HCT116 (cell line): ENCODE results near the gene TLX3. TPM values are rescaled to one million over a fixed set of nuclear protein-coding genes. Genes with fewer than 3 reads are reported as not detected.

ENCODE experiments used
- ATAC-seq: fragments of 200-7000 bp; cut with Tn5 transposase; 2 replicates; pipeline ENCODE4 v1.9.1; 2020; ENCODE audit warnings: mild to moderate bottlenecking, moderate library complexity
- BruUV-seq: library from RNA; stranded (reverse); fragments of 400-500 nt; replicated peaks from 2 replicates; lab custom pipeline; 2021; lab: Mats Ljungman, UMichigan
- CTCF ChIA-PET: fragments of 300-600 bp; sonication (Branson Sonifier 250); formaldehyde crosslinking; loops from one replicate; lab custom pipeline; 2021; ENCODE audit warnings: antibody characterized with exemption; lab: Charles Lee
- POLR2A ChIA-PET: fragments of 300-600, 350-600 bp; sonication (Branson Sonifier 250); formaldehyde crosslinking; loops from one replicate; lab custom pipeline; 2021; ENCODE audit warnings: antibody characterized with exemption; lab: Charles Lee
- RAD21 ChIA-PET, 2 experiments: fragments of 300-600 bp; sonication (Branson Sonifier 250); formaldehyde crosslinking; loops; one replicate each; lab custom pipeline; 2023; ENCODE audit warnings: low total read pairs in 2 of 2; ENCODE audit not compliant: uncharacterized antibody in 2 of 2, unreplicated experiment in 2 of 2, low non-redundant PET in 1 of 2; lab: Charles Lee
- DNase-seq: peaks from one replicate; pipeline ENCODE4 v3.0.0-alpha.2; 2010; ENCODE audit warnings: low read depth, low spot score
- H2AFZ ChIP-seq: fragments of 200-600 bp; shearing (Covaris generic), sonication (generic); 2 replicates; pipeline ENCODE4 v1.6.1; 2017; ENCODE audit warnings: low read depth, mixed run types, mixed read lengths, antibody characterized with exemption, low read length; ENCODE audit not compliant: poor library complexity, severe bottlenecking
- H3K27ac ChIP-seq: 2 replicates; pipeline ENCODE4 v1.5.1; 2012; ENCODE audit warnings: low read depth, low read length
- H3K27me3 ChIP-seq: fragments of 200-600 bp; sonication (generic); 2 replicates; pipeline ENCODE4 v1.6.1; 2016; ENCODE audit warnings: mixed run types, low read length, mixed read lengths; ENCODE audit not compliant: insufficient read depth
- H3K36me3 ChIP-seq, 2 experiments: fragments of 200-500 bp in 1 of 2; fragments of 200-600 bp in 1 of 2; sonication (Bioruptor generic) in 1 of 2; sonication (generic) in 1 of 2; 2 replicates each; pipeline versions ENCODE4 v1.5.1 to v1.6.1; 2014 to 2016; ENCODE audit warnings: low read length in 2 of 2, inconsistent platforms in 1 of 2, mixed read lengths in 1 of 2, mixed run types in 1 of 2; ENCODE audit not compliant: insufficient read depth in 2 of 2, control insufficient read depth in 1 of 2
- H3K4me1 ChIP-seq, 2 experiments: fragments of 200-600 bp in 1 of 2; sonication (generic) in 1 of 2; 2 replicates each; pipeline versions ENCODE4 v1.5.1 to v1.6.1; 2012 to 2017; ENCODE audit warnings: low read length in 2 of 2, inconsistent platforms in 1 of 2, mild to moderate bottlenecking in 1 of 2, mixed read lengths in 1 of 2, mixed run types in 1 of 2, moderate library complexity in 1 of 2; ENCODE audit not compliant: insufficient read depth in 2 of 2, control insufficient read depth in 1 of 2
- H3K4me2 ChIP-seq: fragments of 200-600 bp; sonication (generic); 2 replicates; pipeline ENCODE4 v1.6.1; 2017; ENCODE audit warnings: mixed run types, low read length, mixed read lengths
- H3K4me3 ChIP-seq, 2 experiments: fragments of 200-600 bp in 1 of 2; sonication (generic) in 1 of 2; replicated peaks in 1 of 2; 2 replicates each; pipeline ENCODE4 v1.5.1; 2011 to 2016; ENCODE audit warnings: low read length in 2 of 2, control low read depth in 1 of 2, low read depth in 1 of 2, mild to moderate bottlenecking in 1 of 2, mixed read lengths in 1 of 2, mixed run types in 1 of 2
- H3K79me2 ChIP-seq: fragments of 200-600 bp; sonication (generic); 2 replicates; pipeline ENCODE4 v1.6.1; 2017; ENCODE audit warnings: mild to moderate bottlenecking, mixed run types, low read length, moderate library complexity, mixed read lengths; ENCODE audit not compliant: insufficient read depth
- H3K9ac ChIP-seq: fragments of 200-600 bp; sonication (generic); 2 replicates; pipeline ENCODE4 v1.6.1; 2016; ENCODE audit warnings: low read length, mixed read lengths
- H3K9me2 ChIP-seq: fragments of 200-600 bp; sonication (generic), shearing (Covaris generic); 2 replicates; pipeline ENCODE4 v1.6.1; 2017; ENCODE audit warnings: mixed run types, mild to moderate bottlenecking, moderate library complexity; ENCODE audit not compliant: insufficient read depth
- H3K9me3 ChIP-seq, 2 experiments: fragments of 200-500 bp in 1 of 2; fragments of 200-600 bp in 1 of 2; sonication (Bioruptor generic) in 1 of 2; sonication (generic) in 1 of 2; 2 replicates each; pipeline ENCODE4 v1.6.1; 2014 to 2017; ENCODE audit warnings: low read length in 2 of 2, mixed read lengths in 2 of 2, inconsistent platforms in 1 of 2, low read depth in 1 of 2, mild to moderate bottlenecking in 1 of 2, mixed run types in 1 of 2, moderate library complexity in 1 of 2; ENCODE audit not compliant: control insufficient read depth in 1 of 2, insufficient read depth in 1 of 2
- H4K20me1 ChIP-seq: fragments of 200-600 bp; sonication (generic), shearing (Covaris generic); 2 replicates; pipeline ENCODE4 v1.6.1; 2017; ENCODE audit warnings: mixed run types, mild to moderate bottlenecking, moderate library complexity; ENCODE audit not compliant: insufficient read depth
- EGR1 ChIP-seq: IDR thresholded peaks from 2 replicates; pipeline ENCODE4 v1.6.1; 2012; ENCODE audit warnings: low read depth
- EZH2 ChIP-seq: fragments of 200-600 bp; sonication (generic); IDR thresholded peaks from 2 replicates; pipeline ENCODE4 v1.6.1; 2017; ENCODE audit warnings: antibody characterized with exemption, mixed run types
- EZH2phosphoT487 ChIP-seq: fragments of 200-600 bp; IDR thresholded peaks from 2 replicates; pipeline ENCODE4 v1.6.1; 2018; ENCODE audit warnings: antibody characterized with exemption, borderline replicate concordance
- FOSL1 ChIP-seq: IDR thresholded peaks from 2 replicates; pipeline ENCODE4 v1.6.1; 2012; ENCODE audit warnings: low read depth
- POLR2A ChIP-seq: IDR thresholded peaks from 2 replicates; pipeline ENCODE4 v1.7.0; 2011; ENCODE audit warnings: borderline replicate concordance; ENCODE audit not compliant: insufficient read depth, insufficient read length; ENCODE audit errors: extremely low read depth
- POLR2AphosphoS5 ChIP-seq: IDR thresholded peaks from 2 replicates; pipeline ENCODE4 v1.6.1; 2011; ENCODE audit warnings: mild to moderate bottlenecking, low read depth, low read length, moderate library complexity
- RAD21 ChIP-seq: IDR thresholded peaks from 2 replicates; pipeline ENCODE4 v1.6.1; 2012; ENCODE audit warnings: low read depth, mild to moderate bottlenecking
- SP1 ChIP-seq: IDR thresholded peaks from 2 replicates; pipeline ENCODE4 v1.6.1; 2012; ENCODE audit warnings: low read depth
- SRF ChIP-seq: IDR thresholded peaks from 2 replicates; pipeline ENCODE4 v1.6.1; 2012; ENCODE audit warnings: low read depth
- TCF7L2 ChIP-seq: IDR thresholded peaks from 2 replicates; pipeline ENCODE4 v1.7.0; 2011; ENCODE audit warnings: borderline replicate concordance, inconsistent platforms; ENCODE audit not compliant: insufficient read depth, insufficient read length; ENCODE audit errors: extremely low read depth
- YY1 ChIP-seq: IDR thresholded peaks from 2 replicates; pipeline ENCODE4 v1.6.1; 2011; ENCODE audit warnings: low read length, low read depth, moderate library complexity, mild to moderate bottlenecking; ENCODE audit not compliant: insufficient replicate concordance; ENCODE audit errors: extremely low read depth
- ZBTB33 ChIP-seq: IDR thresholded peaks from 2 replicates; pipeline ENCODE4 v1.6.1; 2011; ENCODE audit warnings: mild to moderate bottlenecking, low read length, moderate library complexity; ENCODE audit not compliant: insufficient replicate concordance; ENCODE audit errors: extremely low read depth
- ZFX ChIP-seq: fragments of 450-650 bp; IDR thresholded peaks from 2 replicates; pipeline ENCODE4 v1.6.1; 2017
- ZNF274 ChIP-seq: fragments of 200-500 bp; sonication (Bioruptor generic); IDR thresholded peaks from 2 replicates; pipeline ENCODE4 v1.6.1; 2014; ENCODE audit warnings: mild to moderate bottlenecking, low read depth, low read length, inconsistent platforms
- intact Hi-C: fragments of 100-400 bp; cut with micrococcal nuclease; formaldehyde crosslinking; loops from 2 replicates; pipeline ENCODE4 v1.10.0; 2022
- total RNA-seq: library from RNA; stranded (reverse); gene quantifications from one replicate; pipeline ENCODE4 v1.2.1, GENCODE V29; 2021; ENCODE audit not compliant: unreplicated experiment
- TF ChIP-seq, protein P1 (sequence below): IDR thresholded peaks from 2 replicates; pipeline ENCODE4 v1.6.1; 2012; ENCODE audit warnings: low read depth
- TF ChIP-seq, protein P2 (sequence below): IDR thresholded peaks from 2 replicates; pipeline ENCODE4 v1.6.1; 2012

The TLX3 gene
- total RNA-seq, 1 experiment from 2014 or later: 4.6 TPM

DNA sequence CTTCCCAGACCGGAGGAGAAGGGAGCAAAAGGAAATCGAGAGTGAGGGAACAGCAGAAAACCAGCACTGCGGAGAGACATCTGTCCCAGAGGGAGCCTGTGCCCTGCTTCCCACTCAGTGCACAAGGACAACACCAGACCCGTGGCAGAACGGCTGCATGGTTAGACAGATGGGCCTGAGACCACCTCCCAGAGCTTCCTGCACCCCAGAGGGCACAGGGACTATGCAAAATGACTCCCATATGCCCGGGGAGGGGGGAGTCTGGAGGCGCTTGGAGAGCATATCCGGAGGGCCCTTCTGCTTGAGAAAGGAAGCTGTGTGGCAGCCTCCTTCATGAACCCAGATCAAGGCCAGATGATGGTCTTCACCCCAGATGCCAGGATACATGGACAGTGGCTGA lies 26.6 kb downstream of the TLX3 start:
- H3K4me2 ChIP-seq: no peak overlapping the region
- H3K4me1 ChIP-seq: peaks cover 0 to 14% of the 10 kb centered on the region in 2 experiments; a peak in 2 of 4 replicates
- H3K9ac ChIP-seq: no peak overlapping the region
- H3K9me3 ChIP-seq: no peaks in the 10 kb centered on the region
- no peaks in the 10 kb centered on the region for H3K79me2 ChIP-seq
- no peak overlapping the region for H3K27ac ChIP-seq
- TF ChIP-seq SP1 (no peak), TCF7L2 (no peak), ZNF274 (no peak), EZH2 (no peak), POLR2AphosphoS5 (no peak), EZH2phosphoT487 (no peak), EGR1 (no peak), FOSL1 (no peak), RAD21 (no peak), ZFX (no peak), SRF (no peak), YY1 (no peak), POLR2A (no peak), ZBTB33 (no peak)
- TF ChIP-seq, protein P1, sequence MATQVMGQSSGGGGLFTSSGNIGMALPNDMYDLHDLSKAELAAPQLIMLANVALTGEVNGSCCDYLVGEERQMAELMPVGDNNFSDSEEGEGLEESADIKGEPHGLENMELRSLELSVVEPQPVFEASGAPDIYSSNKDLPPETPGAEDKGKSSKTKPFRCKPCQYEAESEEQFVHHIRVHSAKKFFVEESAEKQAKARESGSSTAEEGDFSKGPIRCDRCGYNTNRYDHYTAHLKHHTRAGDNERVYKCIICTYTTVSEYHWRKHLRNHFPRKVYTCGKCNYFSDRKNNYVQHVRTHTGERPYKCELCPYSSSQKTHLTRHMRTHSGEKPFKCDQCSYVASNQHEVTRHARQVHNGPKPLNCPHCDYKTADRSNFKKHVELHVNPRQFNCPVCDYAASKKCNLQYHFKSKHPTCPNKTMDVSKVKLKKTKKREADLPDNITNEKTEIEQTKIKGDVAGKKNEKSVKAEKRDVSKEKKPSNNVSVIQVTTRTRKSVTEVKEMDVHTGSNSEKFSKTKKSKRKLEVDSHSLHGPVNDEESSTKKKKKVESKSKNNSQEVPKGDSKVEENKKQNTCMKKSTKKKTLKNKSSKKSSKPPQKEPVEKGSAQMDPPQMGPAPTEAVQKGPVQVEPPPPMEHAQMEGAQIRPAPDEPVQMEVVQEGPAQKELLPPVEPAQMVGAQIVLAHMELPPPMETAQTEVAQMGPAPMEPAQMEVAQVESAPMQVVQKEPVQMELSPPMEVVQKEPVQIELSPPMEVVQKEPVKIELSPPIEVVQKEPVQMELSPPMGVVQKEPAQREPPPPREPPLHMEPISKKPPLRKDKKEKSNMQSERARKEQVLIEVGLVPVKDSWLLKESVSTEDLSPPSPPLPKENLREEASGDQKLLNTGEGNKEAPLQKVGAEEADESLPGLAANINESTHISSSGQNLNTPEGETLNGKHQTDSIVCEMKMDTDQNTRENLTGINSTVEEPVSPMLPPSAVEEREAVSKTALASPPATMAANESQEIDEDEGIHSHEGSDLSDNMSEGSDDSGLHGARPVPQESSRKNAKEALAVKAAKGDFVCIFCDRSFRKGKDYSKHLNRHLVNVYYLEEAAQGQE: no peak
- TF ChIP-seq, protein P2, sequence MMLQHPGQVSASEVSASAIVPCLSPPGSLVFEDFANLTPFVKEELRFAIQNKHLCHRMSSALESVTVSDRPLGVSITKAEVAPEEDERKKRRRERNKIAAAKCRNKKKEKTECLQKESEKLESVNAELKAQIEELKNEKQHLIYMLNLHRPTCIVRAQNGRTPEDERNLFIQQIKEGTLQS: no peak
- TF ChIP-seq, all 23 proteins: peak for 0
- ATAC-seq (no peak), DNase-seq (no peak)
- H4K20me1 ChIP-seq: no peaks in the 10 kb centered on the region
- BruUV-seq: no TSS peak
- intact Hi-C loops: loop anchor here (2.0 to 5.0 kb wide), 2 partner anchors 527 to 698 kb away; no protein-coding TSS in a partner anchor
- POLR2A ChIA-PET: no interaction called here
- no peak overlapping the region for H2AFZ ChIP-seq
- H3K9me2 ChIP-seq: no peaks in the 10 kb centered on the region
- CTCF ChIA-PET: interaction anchor here (2.9 kb wide), 1 partner anchor 128 kb away, joined by 20 read pairs; no protein-coding TSS in a partner anchor
- H3K36me3 ChIP-seq: no peaks in the 10 kb centered on the region
- RAD21 ChIA-PET: no interaction called here
- no peaks in the 10 kb centered on the region for H3K27me3 ChIP-seq
- H3K4me3 ChIP-seq: no peak overlapping the region
